ENCODE results near the gene CUTA. TPM values are rescaled to one million over a fixed set of nuclear protein-coding genes. Genes with fewer than 3 reads are reported as not detected.

The CUTA gene
- total RNA-seq, 3 donors from 2014 or later, result 81.3 to 123 (median 111) TPM

DNA sequence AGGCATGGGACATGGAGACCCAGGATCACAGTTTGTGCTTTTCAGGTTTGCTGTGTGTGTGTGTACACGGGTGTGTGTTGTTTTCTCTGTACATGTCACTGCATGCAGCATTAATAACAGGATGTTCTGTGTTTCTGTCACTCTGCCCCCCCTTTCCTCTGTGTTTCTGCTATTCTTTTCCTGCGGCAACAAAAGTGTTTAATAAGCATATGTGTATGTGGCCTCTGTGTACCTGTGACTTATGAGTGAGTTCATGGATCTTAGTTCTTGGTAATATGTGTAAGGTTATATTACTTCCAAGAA, 11.8 kb upstream of the CUTA start:
- intact Hi-C loops (cut with DNase I; ENCODE audit: low total_unique reads), result no loop called here
- Histone ChIP-seq H3K27me3 (no peaks in the 10 kb centered on the region), H3K27ac (no peak overlapping the region), H3K36me3 (no peaks in the 10 kb centered on the region), H3K4me3 (no peak overlapping the region), H3K4me1 (peaks cover 4 to 11% of the 10 kb centered on the region in 2 donors), H3K9me3 (no peaks in the 10 kb centered on the region)
- no peak for DNase-seq (ENCODE audit: low spot score in 2 of 2)
- no peak for TF ChIP-seq POLR2AphosphoS5 (IDR thresholded peaks at IDR 0.05)
- no peak for TF ChIP-seq POLR2A (IDR thresholded peaks at IDR 0.05)
- TF ChIP-seq, protein P1, sequence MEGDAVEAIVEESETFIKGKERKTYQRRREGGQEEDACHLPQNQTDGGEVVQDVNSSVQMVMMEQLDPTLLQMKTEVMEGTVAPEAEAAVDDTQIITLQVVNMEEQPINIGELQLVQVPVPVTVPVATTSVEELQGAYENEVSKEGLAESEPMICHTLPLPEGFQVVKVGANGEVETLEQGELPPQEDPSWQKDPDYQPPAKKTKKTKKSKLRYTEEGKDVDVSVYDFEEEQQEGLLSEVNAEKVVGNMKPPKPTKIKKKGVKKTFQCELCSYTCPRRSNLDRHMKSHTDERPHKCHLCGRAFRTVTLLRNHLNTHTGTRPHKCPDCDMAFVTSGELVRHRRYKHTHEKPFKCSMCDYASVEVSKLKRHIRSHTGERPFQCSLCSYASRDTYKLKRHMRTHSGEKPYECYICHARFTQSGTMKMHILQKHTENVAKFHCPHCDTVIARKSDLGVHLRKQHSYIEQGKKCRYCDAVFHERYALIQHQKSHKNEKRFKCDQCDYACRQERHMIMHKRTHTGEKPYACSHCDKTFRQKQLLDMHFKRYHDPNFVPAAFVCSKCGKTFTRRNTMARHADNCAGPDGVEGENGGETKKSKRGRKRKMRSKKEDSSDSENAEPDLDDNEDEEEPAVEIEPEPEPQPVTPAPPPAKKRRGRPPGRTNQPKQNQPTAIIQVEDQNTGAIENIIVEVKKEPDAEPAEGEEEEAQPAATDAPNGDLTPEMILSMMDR (IDR thresholded peaks at IDR 0.05), result no peak

DNA sequence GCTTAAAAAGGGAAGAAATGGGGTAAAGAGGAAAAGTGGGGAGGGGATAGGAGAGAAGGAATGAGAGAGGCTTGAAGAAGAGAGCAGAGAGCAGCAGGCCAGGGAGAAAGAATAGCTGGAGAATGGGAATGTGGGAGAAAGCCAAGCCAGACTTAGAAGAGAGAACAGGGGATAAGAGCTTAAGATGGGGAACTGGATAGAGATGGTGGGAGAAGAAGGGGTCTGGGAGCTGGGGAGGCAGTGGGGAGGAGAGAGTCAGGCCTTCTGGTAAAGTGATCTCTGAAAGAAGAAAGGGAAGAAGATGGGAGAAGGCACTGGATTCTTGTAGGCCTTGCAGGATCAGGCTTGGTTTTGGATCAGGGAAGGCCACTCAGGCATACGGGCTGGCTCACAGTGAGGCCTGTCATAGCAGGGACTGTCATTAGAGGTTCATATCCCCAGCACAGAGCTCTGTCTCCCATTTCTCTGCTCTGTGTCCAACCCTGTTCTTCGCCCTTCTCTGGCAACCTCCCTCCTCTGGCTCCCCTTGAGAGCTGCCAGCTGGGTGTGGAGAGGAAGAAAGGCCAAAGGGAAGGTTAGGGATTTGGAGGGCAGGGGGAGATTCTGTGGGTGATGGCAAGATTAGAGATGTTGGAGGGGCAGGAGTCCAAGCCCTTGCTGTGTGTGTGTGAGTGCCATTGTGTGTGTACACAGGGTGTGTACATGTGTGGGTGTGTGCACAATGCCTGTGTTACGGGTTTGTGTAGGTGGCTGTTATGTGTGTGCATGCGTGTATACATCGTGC, 11.3 kb upstream of the CUTA start:
- peak overlapping the region in 1 of 3 donors; percentile 83 for H3K4me3 ChIP-seq
- intact Hi-C loops (cut with DNase I; ENCODE audit: low total_unique reads), result no loop called here

DNA sequence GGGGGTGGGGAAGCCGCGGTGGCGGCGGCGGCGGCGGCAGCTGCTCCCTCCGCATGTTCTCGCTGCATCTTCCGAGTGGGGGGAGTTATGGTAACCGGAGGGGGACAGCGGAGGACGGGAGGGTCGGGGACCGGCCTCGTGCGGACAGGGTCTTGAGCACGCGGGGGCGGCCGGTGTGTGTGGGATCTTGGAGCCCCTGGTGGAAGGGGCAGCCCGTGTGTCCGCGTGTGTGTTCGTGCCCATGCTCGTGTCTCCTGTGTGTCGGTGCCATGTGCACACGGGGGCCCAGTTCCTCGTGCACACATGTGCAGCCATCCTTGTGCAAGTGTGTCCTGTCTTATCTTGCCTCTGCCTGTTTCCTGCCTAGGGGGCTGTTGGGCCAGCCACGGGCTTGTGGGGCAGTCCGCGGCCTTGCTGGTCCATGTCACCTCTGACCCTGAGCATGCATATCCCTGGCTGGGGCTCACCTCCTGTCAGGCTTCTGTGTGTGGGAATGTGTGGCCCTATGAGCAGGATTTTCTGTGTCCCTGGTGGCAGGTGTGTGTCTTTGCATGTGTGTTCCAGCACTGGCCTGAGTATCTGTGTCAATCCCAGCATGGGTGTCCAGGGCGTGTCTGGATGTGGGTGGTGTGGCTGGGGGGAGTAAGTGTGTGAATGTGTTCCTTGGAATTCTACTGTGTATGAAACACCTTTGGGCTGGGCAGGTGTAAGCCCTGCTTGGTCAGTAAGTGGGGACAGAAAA, 10.5 kb upstream of the CUTA start:
- H3K36me3 ChIP-seq, result no peaks in the 10 kb centered on the region
- intact Hi-C loops (cut with DNase I; ENCODE audit: low total_unique reads), result no loop called here
- no peaks in the 10 kb centered on the region for H3K9me3 ChIP-seq
- H3K27ac ChIP-seq, result peak overlapping the region; percentile 95 to 97
- H3K4me3 ChIP-seq, result peak overlapping the region; percentile 48 to 83 (median 64)
- DNase-seq (ENCODE audit: low spot score in 2 of 2), result no peak
- TF ChIP-seq POLR2A (IDR thresholded peaks at IDR 0.05), result no peak
- TF ChIP-seq, protein P1 (IDR thresholded peaks at IDR 0.05), result peak; percentile 30 to 74 (median 42)
- peaks cover 4 to 11% of the 10 kb centered on the region in 2 donors for H3K4me1 ChIP-seq
- no peaks in the 10 kb centered on the region for H3K27me3 ChIP-seq

More for the DNA sequence above, 11.3 kb upstream of the CUTA start:
- H3K36me3 ChIP-seq, result no peaks in the 10 kb centered on the region
- TF ChIP-seq, protein P1 (IDR thresholded peaks at IDR 0.05), result no peak
- TF ChIP-seq POLR2AphosphoS5 (IDR thresholded peaks at IDR 0.05), result no peak
- no peak for TF ChIP-seq POLR2A (IDR thresholded peaks at IDR 0.05)
- H3K9me3 ChIP-seq, result no peaks in the 10 kb centered on the region
- peak overlapping the region; percentile 95 to 97 for H3K27ac ChIP-seq
- H3K27me3 ChIP-seq, result no peaks in the 10 kb centered on the region
- DNase-seq (ENCODE audit: low spot score in 2 of 2), result no peak
- peaks cover 4 to 11% of the 10 kb centered on the region in 2 donors for H3K4me1 ChIP-seq

DNA sequence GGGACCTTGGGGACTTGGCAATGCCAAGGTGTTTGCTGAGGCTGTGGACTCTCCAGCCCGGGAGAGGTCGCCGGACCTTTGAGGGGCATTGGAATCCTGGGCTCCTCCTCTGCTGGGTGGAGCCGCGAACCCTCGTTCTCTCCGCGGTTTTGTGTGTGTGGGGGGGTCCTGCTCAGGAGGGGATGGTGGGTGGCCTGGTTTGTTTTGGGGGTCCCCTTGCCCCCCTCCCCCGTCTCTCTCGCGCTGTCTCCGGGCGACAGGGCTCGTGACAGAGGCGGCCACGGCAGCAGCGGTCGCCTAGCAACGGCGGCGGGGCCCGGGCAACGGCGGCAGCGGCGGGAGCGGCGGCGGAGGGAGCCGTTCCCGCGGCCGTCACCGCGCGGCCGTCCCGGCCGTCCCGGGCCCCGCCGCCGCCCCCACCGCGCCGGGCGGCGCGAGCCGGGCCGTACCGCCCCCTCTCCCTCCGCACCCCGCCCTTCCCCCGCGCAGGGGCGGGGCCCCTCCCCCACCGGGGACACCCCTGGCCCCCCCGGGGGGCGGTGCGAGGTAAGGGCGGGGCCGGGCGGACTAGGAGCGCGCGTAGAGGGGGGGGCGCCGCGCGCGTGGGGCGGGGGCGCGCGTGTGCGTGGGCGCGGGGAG, 9.8 kb upstream of the CUTA start:
- Histone ChIP-seq H3K4me1 (peaks cover 4 to 11% of the 10 kb centered on the region in 2 donors), H3K27me3 (no peaks in the 10 kb centered on the region), H3K9me3 (no peaks in the 10 kb centered on the region), H3K27ac (peak overlapping the region; percentile 95 to 97), H3K36me3 (no peaks in the 10 kb centered on the region), H3K4me3 (peak overlapping the region; percentile 48 to 83 (median 64))
- TF ChIP-seq, protein P1 (IDR thresholded peaks at IDR 0.05), result no peak
- intact Hi-C loops (cut with DNase I; ENCODE audit: low total_unique reads), result no loop called here
- no peak for DNase-seq (ENCODE audit: low spot score in 2 of 2)

All from breast epithelium (tissue), 4 donors.